WI38 (cell line): ENCODE measurements around the gene CYP1A1.
A peak's percentile ranks its signal among the peaks of the same experiment; 100 is the strongest.

Experiments
- H3K4me3 ChIP-seq: 2 replicates; pipeline ENCODE4 v1.5.1; 2011; ENCODE audit warnings: low read depth, mild to moderate bottlenecking, control low read depth, low read length
- TF ChIP-seq, protein P1 (sequence below): IDR thresholded peaks from 2 replicates; pipeline ENCODE4 v1.5.1; 2012; ENCODE audit warnings: low read depth, mild to moderate bottlenecking, control low read depth, low read length

CYP1A1 gene

DNA sequence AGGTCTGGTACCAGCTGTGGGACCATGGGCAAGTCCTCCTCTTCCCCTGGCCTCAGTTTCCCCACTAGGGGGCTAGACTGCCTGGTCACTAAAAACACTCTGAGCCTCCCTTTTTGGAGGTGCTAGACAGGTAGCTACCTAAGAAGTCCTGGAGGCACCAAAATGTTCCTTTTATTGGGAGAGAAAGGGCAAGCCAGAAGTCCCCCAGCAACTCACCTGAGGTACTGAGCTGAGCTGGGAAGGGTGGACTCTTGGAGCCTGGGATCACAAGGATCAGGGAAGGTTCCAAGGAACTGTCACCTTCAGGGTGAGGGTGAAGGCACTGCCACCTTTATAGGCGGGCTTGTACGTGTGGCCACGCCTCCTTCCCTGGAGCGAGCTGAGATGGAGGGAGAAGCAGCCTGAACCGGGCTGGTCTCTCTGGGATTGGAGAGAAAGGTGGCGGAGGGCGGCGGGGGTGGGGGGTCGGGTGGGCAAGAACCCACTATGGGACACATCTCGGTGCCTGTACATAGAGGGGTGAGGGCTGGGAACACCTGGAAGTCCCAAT, at the start of gene CYP1A1:
Gene CYP1A1, minus strand, starts transcription at position 304 of the 550 bp plus-strand sequence. CDS start 2,431 bp downstream, outside the sequence.
- TF ChIP-seq, protein P1, sequence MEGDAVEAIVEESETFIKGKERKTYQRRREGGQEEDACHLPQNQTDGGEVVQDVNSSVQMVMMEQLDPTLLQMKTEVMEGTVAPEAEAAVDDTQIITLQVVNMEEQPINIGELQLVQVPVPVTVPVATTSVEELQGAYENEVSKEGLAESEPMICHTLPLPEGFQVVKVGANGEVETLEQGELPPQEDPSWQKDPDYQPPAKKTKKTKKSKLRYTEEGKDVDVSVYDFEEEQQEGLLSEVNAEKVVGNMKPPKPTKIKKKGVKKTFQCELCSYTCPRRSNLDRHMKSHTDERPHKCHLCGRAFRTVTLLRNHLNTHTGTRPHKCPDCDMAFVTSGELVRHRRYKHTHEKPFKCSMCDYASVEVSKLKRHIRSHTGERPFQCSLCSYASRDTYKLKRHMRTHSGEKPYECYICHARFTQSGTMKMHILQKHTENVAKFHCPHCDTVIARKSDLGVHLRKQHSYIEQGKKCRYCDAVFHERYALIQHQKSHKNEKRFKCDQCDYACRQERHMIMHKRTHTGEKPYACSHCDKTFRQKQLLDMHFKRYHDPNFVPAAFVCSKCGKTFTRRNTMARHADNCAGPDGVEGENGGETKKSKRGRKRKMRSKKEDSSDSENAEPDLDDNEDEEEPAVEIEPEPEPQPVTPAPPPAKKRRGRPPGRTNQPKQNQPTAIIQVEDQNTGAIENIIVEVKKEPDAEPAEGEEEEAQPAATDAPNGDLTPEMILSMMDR: no peak
- H3K4me3 ChIP-seq: peak within 1 kb of the TSS; percentile 52

DNA sequence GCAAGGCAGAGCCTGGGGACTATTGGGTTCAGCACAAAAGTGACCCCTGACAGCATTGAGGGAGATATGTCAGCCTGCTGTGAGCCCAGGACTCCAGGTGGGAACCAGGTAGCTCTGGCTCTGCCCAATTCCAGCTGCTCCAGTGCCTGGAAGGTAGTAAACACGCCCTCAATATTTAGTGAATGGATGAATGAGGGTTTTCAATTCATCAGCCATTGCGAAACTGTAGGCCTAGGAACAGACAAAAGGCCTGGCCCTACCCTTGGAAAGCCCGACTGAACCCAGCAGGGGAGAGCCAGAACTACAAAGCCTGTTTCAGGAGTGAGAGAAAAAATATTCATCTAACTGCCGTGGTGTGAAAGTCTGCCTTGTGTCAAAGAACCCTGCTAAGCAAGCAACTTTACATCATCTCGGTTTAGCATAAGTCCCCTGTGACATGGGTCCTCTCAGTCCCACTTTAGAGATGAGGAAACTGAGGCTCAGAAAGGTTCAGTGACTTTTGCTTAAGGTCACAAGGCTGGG, 48.5 kb upstream of the CYP1A1 start:
- TF ChIP-seq, protein P1: no peak
- no peak overlapping the region for H3K4me3 ChIP-seq

DNA sequence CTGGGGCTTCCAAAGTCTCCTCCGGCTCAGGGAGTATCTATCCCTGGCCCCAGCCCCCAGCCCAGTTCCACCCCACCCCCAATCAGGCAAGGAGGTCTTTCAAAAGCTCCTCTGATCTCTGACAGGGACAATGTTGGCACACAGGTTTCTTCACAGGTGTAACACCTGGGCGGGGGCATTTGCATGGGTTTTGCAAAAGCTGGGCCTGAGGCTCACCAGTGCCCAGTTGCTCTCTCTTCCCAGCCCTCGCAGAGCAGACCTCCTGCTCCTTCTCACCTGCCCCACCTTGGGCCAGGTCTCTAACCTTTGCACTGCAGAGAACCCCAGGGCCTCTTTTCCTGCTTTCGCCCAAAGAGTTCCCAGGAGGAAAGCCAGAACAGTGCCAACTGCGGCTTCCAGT, 48.0 kb upstream of the CYP1A1 start:
- no peak overlapping the region for H3K4me3 ChIP-seq
- TF ChIP-seq, protein P1: no peak

DNA sequence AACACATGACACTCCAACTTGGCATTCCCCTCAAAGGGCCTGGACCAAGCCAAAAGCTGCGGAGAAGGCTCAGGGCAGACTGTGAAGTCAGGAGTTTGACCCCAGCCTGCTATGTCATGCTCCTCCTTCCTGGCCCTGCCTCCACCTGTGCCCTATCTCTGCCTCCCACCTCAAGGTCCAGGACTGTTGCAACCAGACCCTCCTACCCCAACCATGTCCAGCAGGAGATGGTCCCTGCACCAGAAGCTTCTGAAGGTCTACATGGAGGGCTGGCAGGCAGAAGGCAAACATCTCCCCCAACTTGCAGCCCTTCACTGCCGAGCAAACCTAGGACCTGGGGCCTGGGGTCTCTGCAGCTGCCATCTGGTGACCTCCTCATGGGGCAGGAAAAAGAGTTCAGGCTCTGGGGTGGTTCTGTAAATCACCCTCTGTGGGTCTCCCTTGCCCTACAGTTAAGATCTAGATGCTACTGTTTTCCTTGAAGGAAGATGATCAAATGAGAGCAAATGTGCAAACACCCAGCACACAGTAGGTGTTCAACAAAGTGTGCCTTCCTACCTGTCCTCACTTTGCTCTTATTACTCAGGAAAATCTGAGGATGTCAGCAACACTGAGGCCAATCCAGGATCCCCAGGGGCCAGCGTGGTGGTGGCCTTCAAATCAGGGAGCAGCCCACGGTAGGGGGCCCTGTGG, 45.0 kb upstream of the CYP1A1 start:
- TF ChIP-seq, protein P1: no peak
- H3K4me3 ChIP-seq: no peak overlapping the region

GRCh38 chr15:74769463-74770025, 44.2 kb upstream of the CYP1A1 start:
- no peak overlapping the region for H3K4me3 ChIP-seq
- TF ChIP-seq, protein P1: no peak

DNA sequence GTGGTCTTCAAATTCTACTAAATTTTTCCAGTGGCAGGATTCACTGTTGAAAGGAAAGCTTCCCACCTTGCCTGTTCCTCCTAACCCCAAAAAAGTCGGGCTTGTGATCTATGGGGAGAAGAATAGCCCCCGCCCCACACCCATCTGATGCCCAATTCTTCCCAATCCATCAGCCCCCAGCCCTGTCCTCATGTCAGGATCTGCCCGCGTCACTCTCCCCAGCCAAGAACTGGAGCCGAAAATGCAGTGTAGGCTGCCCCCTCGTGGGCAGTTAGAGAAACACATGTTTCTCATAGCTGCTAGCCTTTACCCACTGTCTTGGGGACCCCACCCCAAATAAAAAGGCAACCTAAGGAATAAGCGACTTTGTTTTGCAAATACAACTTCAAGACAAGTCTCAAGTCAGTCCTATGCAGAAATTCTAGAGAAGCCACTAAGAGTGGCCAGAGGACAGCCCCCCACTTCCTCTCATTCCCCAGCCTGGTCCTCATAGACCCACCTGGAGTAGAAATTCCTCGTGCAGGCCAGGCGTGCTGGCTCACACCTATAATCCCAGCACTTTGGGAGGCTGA, 43.5 kb upstream of the CYP1A1 start:
- TF ChIP-seq, protein P1: peak; percentile 67
- no peak overlapping the region for H3K4me3 ChIP-seq
